SH-SY5Y (cell line): ENCODE results near the gene IFT88.

Experiments
- GATA2 ChIP-seq: IDR thresholded peaks from 2 replicates; pipeline ENCODE4 v1.6.1; 2011; ENCODE audit warnings: mild to moderate bottlenecking, low read depth, low read length
- GATA3 ChIP-seq: IDR thresholded peaks from 2 replicates; pipeline ENCODE4 v1.6.1; 2011; ENCODE audit warnings: low read depth, mild to moderate bottlenecking, low read length, moderate library complexity

- TF ChIP-seq GATA3 = no peak
- no peak for TF ChIP-seq GATA2
These were observed 41.8 kb upstream of the IFT88 start for GRCh38 chr13:20525144-20525600.
